GM12874 (cell line): ENCODE data around the gene ALS2.

ENCODE experiments used
- TF ChIP-seq, protein P1 (sequence below): IDR thresholded peaks from 2 replicates; pipeline ENCODE4 v1.5.1; 2011; ENCODE audit warnings: low read depth, mild to moderate bottlenecking, control low read depth, low read length, moderate library complexity; ENCODE audit not compliant: insufficient read depth

Gene ALS2

DNA sequence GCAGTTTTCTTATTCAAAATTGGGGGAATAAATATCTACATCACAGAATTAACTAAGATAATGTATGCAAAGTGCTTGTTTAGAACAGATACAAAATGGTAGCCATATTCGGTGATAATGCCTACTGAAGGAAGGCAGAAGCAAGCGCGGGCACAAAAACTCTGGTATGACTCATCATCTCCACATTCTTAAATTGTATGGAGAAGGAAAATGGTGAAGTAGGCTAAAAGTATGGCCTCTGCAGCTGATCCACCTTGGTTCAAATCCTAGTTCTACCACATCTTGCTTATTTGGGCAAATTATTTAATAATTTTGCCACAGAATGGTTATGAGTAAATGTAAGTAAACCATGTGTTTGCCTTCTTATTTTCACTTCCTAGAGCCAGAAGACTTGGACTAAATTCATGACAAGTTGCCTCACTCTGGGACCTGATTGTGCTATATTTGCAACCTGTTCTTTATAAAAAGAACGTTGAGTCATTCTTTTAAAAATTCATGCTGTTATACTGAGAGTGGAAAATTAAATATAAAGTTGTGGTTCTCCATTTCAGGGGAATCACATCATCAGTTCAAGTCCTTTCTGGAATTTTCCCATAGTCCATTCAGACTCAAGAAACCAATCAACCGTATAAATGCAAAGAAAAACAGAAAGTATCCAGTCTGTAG, 16.6 kb upstream of the ALS2 start:
- TF ChIP-seq, protein P1, sequence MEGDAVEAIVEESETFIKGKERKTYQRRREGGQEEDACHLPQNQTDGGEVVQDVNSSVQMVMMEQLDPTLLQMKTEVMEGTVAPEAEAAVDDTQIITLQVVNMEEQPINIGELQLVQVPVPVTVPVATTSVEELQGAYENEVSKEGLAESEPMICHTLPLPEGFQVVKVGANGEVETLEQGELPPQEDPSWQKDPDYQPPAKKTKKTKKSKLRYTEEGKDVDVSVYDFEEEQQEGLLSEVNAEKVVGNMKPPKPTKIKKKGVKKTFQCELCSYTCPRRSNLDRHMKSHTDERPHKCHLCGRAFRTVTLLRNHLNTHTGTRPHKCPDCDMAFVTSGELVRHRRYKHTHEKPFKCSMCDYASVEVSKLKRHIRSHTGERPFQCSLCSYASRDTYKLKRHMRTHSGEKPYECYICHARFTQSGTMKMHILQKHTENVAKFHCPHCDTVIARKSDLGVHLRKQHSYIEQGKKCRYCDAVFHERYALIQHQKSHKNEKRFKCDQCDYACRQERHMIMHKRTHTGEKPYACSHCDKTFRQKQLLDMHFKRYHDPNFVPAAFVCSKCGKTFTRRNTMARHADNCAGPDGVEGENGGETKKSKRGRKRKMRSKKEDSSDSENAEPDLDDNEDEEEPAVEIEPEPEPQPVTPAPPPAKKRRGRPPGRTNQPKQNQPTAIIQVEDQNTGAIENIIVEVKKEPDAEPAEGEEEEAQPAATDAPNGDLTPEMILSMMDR, result no peak

DNA sequence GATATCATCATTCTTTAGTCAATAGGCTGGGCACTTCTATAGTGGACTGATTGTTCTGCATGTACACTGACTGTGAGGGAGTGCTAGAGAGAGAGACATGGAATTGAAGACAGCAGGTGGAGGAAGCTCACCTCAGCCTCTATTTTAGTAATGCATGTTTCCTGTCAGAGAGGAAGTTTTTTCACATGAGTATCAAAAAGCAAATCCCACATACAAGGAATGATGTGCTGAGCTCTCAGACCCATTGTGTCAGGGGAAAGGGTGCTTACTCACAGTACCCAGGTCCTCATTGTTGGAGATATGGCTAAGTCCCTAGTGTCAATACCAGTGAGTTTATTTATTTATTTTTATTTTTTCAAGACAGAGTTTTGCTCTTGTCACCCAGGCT, 15.7 kb upstream of the ALS2 start:
- TF ChIP-seq, protein P1, result no peak

DNA sequence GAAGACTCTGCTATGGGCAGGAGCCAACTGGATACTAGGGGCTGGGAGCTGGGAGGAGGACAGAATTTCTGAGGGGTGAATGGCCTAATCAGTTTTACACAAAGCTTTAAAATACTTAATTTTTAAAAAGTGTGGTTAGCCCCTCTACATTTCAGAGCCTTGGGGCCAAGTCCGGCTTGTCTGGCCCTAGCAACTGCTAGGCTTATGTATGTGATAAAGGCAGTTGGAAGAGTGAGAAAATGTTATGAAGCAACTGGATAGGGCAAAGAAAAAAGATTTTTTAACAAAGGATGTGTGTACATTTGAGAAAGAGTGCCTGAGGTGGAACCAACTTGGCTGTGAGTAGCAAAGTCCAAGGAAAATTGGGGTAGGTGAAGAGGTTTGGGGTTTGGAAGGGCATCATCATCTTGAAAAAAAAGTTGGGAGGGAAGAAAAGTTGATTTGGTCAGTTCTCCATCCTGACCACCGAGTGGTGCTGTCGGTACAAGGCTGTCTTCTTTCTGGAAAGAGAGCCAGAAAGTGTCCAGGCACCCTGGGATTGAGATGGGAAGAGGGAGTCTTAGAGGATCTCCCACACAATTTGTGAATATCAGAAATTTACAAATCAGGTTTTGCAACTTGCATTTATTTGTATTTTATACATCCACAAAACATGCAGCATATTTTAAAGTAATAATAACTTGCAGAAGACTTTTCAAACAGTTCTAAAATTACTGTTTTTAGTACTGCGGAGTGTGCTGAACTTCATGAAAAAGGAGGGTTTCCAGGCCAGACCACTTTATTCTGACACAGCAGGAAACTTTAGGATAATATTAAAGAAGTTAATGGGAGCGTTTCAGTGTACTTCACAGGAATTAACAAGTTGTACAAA, 15.1 kb upstream of the ALS2 start:
- TF ChIP-seq, protein P1, result peak; percentile 57

DNA sequence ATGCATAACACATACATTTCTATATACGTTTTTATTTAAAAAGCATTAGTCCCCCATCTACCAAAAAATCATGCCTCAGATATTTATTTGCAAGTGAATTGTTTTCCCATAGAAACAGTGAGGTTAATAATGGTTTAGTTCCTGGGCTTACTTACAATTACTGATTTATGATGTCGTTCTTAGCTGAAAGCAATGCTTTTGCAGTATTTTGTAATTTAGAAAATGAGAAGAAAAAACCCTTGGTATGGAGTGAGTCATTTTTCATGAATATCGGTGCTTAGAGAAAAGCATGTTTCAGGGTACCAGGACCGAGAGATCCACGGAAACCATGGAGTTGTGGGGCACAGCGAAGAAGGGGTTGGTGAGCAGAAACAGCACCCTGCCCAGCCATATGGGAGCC, 13.6 kb upstream of the ALS2 start:
- TF ChIP-seq, protein P1, result no peak

DNA sequence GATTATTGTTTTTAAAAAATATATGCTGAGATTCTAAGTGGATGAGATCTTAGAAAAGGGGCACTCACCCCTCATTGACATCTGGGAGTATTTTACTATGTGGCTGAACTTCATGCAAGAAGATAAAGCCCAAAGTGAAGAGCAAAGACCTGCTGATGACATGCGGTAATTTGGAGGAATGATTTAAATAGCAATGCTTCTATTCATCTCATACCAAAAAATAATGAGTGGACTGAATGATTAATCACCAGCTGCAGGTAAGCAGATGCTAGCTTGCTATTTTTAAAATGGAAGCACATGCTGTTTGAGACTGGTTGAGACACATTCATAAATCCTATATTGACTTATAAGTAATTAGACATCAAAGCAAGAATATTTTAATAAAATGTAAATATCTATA, 12.9 kb upstream of the ALS2 start:
- TF ChIP-seq, protein P1, result no peak

DNA sequence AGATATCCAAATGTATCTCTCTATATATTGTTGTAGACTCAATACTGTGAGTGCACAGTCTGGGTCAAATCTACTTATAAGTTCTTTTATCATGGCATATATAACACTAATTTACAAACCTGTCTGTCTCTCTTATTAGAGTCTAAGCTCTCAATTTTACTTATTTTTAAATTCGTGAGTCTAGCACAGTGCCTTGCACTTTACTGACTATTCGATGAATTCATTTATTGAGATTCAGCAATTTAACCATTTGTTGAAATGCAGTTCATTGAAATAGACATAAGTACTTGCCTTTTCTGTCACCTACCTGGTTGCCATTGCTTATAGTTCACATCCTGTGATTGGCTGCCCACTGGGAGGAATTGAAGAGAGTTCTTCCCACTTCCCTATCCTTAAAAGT, 10.3 kb upstream of the ALS2 start:
- TF ChIP-seq, protein P1, result no peak

DNA sequence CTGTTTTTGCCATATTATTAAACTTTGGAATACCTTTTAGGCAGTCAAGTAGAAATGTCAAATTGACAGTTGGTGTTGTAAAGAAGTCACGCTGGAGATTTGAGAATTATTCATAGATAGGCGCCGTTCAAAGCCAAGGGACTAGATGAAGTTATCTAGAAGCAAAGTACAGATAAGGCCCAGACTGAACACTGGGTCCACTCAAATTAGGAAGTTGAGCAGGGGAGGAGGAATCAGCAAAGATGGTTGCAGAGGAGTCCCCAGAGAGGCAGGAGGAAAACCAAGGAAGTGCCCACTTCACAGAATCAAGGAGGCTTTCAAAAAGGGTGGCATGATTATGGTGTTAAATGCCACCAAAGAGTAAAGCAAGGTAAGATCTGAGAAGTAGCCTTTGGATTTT, 9.6 kb upstream of the ALS2 start:
- TF ChIP-seq, protein P1, result no peak
